PFSK-1 (cell line): ENCODE results near the gene CDKN2D.

Experiments used
- FOXP2 ChIP-seq: optimal IDR thresholded peaks from 2 replicates; pipeline ENCODE3; 2011; ENCODE audit warnings: borderline replicate concordance, control low read depth, inconsistent platforms; ENCODE audit not compliant: insufficient read depth; ENCODE audit errors: extremely low read length, extremely low read depth
- POLR2AphosphoS5 ChIP-seq: IDR thresholded peaks from 2 replicates; pipeline ENCODE4 v1.6.1; 2012; ENCODE audit warnings: low read depth, mild to moderate bottlenecking, control low read depth, low read length, moderate library complexity
- REST ChIP-seq, 2 experiments: IDR thresholded peaks; 2 replicates each; pipeline versions ENCODE4 v1.6.1 to v1.8.0; 2011 to 2012; ENCODE audit warnings: low read depth in 2 of 2, low read length in 2 of 2, control low read depth in 1 of 2, inconsistent platforms in 1 of 2, mild to moderate bottlenecking in 1 of 2, moderate library complexity in 1 of 2; ENCODE audit not compliant: insufficient read depth in 1 of 2
- SIN3A ChIP-seq: IDR thresholded peaks from 2 replicates; pipeline ENCODE4 v1.6.1; 2012; ENCODE audit warnings: mild to moderate bottlenecking, low read length, moderate library complexity, borderline replicate concordance; ENCODE audit not compliant: insufficient read depth
- TAF1 ChIP-seq: IDR thresholded peaks from 2 replicates; pipeline ENCODE4 v1.6.1; 2012; ENCODE audit warnings: low read length, control low read depth, borderline replicate concordance; ENCODE audit not compliant: insufficient read depth

GRCh38 chr19:10565028-10565566 is 3.7 kb downstream of the CDKN2D start:
- TF ChIP-seq POLR2AphosphoS5 (no peak), REST (IDR thresholded peaks at IDR 0.05; ENCODE audit: insufficient read depth in 1 of 2, low read depth in 2 of 2, low read length in 2 of 2) (no peak), SIN3A (no peak), TAF1 (no peak), FOXP2 (no peak)
